Fibroblast of mammary gland (primary cell): ENCODE measurements around the gene HYAL3.
"Not testable (repeated sequence)": the region's sequence is repeated elsewhere in the genome, so short reads cannot be mapped to it uniquely, and the experiment has no call there.

Experiments used
- DNase-seq: peaks from one replicate; pipeline ENCODE4 v3.0.0-alpha.2; 2010; ENCODE audit warnings: low read depth
- H3K4me3 ChIP-seq: 2 replicates; pipeline ENCODE4 v1.5.1; 2011; ENCODE audit warnings: low read depth, mild to moderate bottlenecking, low read length, moderate library complexity; ENCODE audit not compliant: control insufficient read depth
- TF ChIP-seq, protein P1 (sequence below): conservative IDR thresholded peaks from 2 replicates; pipeline ENCODE4 v1.5.1; 2011; ENCODE audit warnings: low read depth, low read length, inconsistent platforms; ENCODE audit not compliant: control insufficient read depth, insufficient read depth

HYAL3 gene

DNA sequence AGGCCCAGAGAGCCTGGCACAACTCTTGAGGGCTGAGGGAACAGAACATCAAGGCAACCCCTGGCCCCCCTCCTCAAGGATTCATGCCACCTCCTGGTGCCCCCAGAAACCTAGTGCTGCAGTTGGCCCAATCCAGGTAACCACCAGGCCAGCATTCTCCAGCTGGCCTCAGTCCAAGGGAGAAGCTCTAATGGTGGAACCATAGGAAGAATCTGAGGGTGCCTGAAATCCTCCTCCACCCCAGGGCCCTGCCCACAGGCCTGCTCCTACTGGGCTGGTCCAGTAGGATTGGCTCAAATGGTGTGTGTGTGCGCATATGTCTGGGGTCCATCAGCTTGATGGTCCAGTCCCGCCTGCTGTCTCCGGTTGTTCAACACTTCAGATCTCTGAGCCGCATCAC is 15.6 kb upstream of the HYAL3 start:
- no peak for DNase-seq
- no peak overlapping the region for H3K4me3 ChIP-seq
- TF ChIP-seq, protein P1, sequence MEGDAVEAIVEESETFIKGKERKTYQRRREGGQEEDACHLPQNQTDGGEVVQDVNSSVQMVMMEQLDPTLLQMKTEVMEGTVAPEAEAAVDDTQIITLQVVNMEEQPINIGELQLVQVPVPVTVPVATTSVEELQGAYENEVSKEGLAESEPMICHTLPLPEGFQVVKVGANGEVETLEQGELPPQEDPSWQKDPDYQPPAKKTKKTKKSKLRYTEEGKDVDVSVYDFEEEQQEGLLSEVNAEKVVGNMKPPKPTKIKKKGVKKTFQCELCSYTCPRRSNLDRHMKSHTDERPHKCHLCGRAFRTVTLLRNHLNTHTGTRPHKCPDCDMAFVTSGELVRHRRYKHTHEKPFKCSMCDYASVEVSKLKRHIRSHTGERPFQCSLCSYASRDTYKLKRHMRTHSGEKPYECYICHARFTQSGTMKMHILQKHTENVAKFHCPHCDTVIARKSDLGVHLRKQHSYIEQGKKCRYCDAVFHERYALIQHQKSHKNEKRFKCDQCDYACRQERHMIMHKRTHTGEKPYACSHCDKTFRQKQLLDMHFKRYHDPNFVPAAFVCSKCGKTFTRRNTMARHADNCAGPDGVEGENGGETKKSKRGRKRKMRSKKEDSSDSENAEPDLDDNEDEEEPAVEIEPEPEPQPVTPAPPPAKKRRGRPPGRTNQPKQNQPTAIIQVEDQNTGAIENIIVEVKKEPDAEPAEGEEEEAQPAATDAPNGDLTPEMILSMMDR: no peak

DNA sequence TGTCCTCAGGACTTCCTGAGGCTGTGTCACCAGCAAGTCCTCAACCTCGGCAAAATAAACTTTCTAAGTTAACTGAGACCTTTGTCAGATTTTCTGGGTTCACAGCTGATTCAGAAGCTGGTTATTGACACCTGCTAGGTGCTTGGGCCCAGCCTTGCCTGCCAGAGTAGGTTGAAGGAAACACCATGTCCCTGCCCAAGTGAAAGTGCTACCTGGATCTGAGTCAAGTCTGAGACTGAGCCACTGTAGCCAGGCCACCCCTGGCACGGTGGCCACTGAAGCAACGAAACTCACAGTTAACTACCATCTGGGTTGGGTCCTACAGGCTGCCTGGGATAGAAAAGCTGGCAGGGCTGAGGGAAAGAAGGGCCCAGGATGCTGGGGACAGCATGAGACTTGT is 15.1 kb upstream of the HYAL3 start:
- TF ChIP-seq, protein P1: no peak
- DNase-seq: no peak
- no peak overlapping the region for H3K4me3 ChIP-seq

DNA sequence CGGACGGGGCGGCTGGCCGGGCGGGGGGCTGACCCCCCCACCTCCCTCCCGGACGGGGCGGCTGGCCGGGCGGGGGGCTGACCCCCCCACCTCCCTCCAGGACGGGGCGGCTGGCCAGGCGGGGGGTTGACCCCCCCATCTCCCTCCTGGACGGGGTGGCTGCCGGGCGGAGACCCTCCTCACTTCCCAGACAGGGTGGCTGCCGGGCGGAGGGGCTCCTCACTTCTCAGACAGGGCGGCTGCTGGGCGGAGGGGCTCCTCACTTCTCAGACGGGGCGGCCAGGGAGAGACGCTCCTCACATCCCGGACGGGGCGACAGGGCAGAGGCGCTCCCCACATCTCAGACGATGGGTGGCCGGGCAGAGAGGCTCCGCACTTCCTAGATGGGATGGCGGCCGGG is 12.8 kb upstream of the HYAL3 start:
- H3K4me3 ChIP-seq, DNase-seq: not testable (repeated sequence)

DNA sequence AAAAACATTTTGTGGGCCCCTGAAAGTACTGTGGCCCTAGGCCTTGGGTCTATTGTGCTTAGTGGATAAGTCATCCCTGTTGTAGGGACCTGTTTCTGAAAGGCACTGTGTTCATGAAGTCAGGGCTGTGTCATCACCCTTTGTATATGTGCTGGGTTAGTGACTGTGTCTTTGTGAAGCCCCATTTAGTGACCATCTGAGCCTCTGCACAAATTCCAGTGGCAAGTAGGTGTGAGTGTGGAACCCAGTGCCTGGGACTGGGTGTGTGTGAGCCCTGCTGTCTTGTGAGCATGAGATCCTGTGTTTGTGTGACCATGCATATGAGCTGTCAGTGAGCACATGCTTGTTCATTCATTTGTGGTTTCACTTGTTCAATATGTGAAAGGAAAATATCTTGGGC is 5.4 kb upstream of the HYAL3 start:
- DNase-seq: peak; percentile 65
- TF ChIP-seq, protein P1: no peak
- H3K4me3 ChIP-seq: no peak overlapping the region

DNA sequence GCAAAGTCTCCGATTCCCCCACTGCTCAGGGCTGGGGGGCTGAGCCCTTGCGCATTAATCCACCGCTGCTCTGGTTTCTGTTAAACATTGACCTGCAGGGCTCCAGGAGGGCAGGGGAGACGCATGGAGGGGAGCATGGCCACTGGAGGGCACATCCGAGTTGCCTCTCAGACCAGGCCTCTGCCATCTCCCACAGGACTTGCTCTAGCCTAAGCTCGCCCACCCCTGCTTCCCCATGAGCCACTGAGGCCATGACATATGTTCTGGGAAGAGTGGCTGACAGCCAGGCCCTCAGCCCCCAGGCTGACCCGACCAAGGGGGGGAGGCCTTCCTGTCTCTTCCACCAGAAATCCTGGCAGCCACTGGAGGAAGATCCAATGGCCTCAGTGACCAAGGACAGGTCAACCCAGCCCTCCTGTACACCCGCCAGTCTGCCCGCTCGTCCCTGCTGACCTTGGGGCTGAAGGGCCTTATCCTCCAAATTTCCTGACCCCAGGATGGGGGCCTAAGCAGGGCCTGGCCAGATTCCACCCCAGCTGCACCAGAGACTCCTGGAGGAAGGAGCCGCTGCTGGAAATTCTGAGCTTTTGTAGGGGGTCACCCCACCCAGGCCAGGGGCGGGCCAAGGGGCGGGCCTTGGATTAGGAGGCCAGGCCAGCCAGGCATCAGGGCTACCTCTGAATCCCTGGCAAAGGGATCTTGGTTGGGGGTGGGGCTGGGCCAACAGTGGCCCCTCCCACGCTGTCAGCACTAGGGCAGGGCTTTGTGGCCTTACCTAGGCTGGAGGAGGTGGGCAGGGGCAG is 4.0 kb upstream of the HYAL3 start, which contains the start of gene HYAL1:
HYAL1 (minus strand) TSS at position 562 of the 803 bp plus-strand sequence. CDS start 618 bp downstream, outside the sequence.
- H3K4me3 ChIP-seq: peak within 1 kb of the TSS; percentile 9
- TF ChIP-seq, protein P1: peak; percentile 11
- DNase-seq: peak; percentile 45

DNA sequence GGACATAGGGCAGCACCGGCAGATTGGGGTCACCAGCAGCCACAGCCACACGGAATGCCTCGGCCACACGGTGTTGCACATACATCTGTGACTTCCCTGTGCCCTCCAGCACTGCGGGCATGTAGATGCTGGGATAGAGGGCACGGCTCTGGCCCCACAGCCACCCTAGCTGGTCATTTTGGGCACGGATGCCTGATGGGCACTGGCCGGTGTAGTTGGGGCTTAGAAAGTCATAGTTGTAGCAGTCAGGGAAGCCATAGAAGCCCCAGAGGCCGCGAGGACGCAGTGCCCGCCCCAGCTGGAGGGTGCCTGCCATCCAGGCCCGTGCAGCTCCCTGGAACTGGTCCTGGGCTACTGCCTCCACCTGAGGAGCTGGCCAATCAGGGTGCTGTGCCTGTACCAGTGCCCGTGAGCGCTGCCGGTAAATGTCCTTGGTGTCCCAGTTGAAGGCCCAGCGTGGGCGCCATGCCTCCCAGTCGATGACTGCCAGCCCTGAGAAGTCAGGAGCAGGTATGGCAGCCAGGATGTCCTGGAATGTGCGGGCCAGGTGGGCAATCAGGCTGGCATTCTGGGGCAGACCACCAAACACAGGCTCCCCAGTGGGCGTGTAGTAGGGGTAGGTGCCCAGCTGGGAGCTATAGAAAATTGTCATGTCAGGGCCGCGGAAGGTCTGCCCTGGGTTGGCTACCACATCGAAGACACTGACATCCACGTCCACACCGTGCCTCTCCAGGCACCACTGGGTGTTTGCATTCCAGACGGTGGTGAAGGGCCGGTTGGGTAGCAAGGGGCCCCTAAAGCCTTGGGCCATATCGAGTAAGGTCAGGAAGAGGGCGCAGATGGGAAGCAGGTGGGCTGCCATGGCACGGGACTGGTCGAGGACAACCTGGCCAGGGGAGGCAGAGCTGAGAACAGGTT is 3.1 kb upstream of the HYAL3 start:
- TF ChIP-seq, protein P1: no peak

DNA sequence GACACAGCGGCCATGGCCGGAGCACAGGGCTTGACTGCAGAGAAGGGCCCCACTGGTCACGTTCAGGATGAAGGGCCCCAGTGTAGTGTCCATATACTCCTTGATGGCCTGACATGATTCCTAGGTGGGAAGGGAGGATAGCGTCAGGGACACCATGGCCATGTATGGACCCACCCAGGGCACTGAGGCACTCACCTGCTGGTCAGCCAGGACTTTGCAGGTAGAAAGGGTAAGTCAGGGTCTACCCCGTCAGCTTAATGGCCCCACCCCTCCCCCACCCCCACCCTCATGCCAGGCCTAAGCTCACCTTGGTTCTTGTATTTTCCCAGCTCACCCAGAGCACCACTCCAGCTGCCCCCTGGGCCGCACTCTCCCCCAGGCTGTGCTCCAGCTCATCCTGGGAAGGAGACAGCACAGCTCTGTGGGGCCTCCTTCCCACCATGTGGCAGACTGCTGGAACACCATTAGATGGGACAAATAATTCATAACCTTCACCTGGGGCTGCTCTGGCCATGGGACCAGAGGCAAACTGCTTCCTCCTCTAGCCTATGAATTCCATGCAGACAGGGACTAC is 1.6 kb upstream of the HYAL3 start:
- no peak overlapping the region for H3K4me3 ChIP-seq
- TF ChIP-seq, protein P1: no peak
- no peak for DNase-seq

More for the DNA sequence above, 3.1 kb upstream of the HYAL3 start:
- DNase-seq: no peak
- H3K4me3 ChIP-seq: no peak overlapping the region
